RWPE1 (cell line): ENCODE results near the gene C20orf173.

ENCODE experiments used
- CTCF ChIA-PET: fragments of 350-600 bp; sonication (Branson Sonifier 250); formaldehyde crosslinking; extraction: SDS; loops from one replicate; lab custom pipeline; 2021; lab: Yijun Ruan, JAX
- POLR2A ChIA-PET: fragments of 400-600 bp; formaldehyde crosslinking; extraction: SDS; loops from one replicate; lab custom pipeline; 2020; ENCODE audit warnings: antibody characterized with exemption; ENCODE audit not compliant: low non-redundant PET; lab: Yijun Ruan, JAX
- DNase-seq: peaks from one replicate; pipeline ENCODE4 v3.0.0; 2012; ENCODE audit warnings: low spot score
- H3K27ac ChIP-seq: fragments of 450-650 bp; 2 replicates; pipeline ENCODE4 v1.5.1; 2017
- CTCF ChIP-seq: fragments of 450-650 bp; conservative IDR thresholded peaks from 2 replicates; pipeline ENCODE4 v1.5.1; 2017; ENCODE audit warnings: low read depth, mild to moderate bottlenecking

The C20orf173 gene

GRCh38 chr20:35503281-35503680 lies 26.2 kb downstream of the C20orf173 start:
- DNase-seq = no peak
- CTCF ChIA-PET = interaction anchor here (0.6 to 1.9 kb wide), 5 partner anchors 9 to 1169 kb away, joined by 3 to 8 read pairs (median 4); no protein-coding TSS in a partner anchor
- POLR2A ChIA-PET = no interaction called here
- no peak for TF ChIP-seq CTCF
- no peak overlapping the region for H3K27ac ChIP-seq

- no peak for DNase-seq
- no peak for TF ChIP-seq CTCF
- ChIA-PET CTCF (interaction anchor here (1.9 kb wide), 1 partner anchor 10 kb away, joined by 8 read pairs; no protein-coding TSS in a partner anchor), POLR2A (interaction anchor here (0.8 kb wide), 1 partner anchor 39 kb away, joined by 3 read pairs; the partner anchor contains the start of gene ERGIC3)
- H3K27ac ChIP-seq = no peak overlapping the region
These were observed 27.1 kb downstream of the C20orf173 start for GRCh38 chr20:35502352-35502751.

GRCh38 chr20:35499271-35499670 lies 30.2 kb downstream of the C20orf173 start:
- CTCF ChIA-PET = interaction anchor here (0.6 to 3.1 kb wide), 2 partner anchors 13 to 18 kb away, joined by 3 to 16 read pairs; no protein-coding TSS in a partner anchor
- no peak overlapping the region for H3K27ac ChIP-seq

GRCh38 chr20:35497780-35498189 lies 31.7 kb downstream of the C20orf173 start:
- no peak overlapping the region for H3K27ac ChIP-seq
- ChIA-PET POLR2A (interaction anchor here (0.6 kb wide), 1 partner anchor 161 kb away, joined by 3 read pairs; no protein-coding TSS in a partner anchor), CTCF (interaction anchor here (0.6 to 3.1 kb wide), 4 partner anchors 8 to 251 kb away, joined by 3 to 16 read pairs (median 4); no protein-coding TSS in a partner anchor)
- TF ChIP-seq CTCF = no peak
- no peak for DNase-seq

More at GRCh38 chr20:35499271-35499670, 30.2 kb downstream of the C20orf173 start:
- POLR2A ChIA-PET = no interaction called here
- no peak for DNase-seq
- no peak for TF ChIP-seq CTCF

- DNase-seq = no peak
- POLR2A ChIA-PET = no interaction called here
- no peak overlapping the region for H3K27ac ChIP-seq
- no peak for TF ChIP-seq CTCF
- CTCF ChIA-PET = interaction anchor here (0.7 to 1.3 kb wide), 3 partner anchors 8 to 98 kb away, joined by 3 read pairs; no protein-coding TSS in a partner anchor
These were observed 32.1 kb downstream of the C20orf173 start for GRCh38 chr20:35497320-35497719.

- DNase-seq = no peak
- ChIA-PET CTCF (interaction anchor here (0.6 to 0.9 kb wide), 3 partner anchors 8 to 457 kb away, joined by 3 to 4 read pairs (median 3); partner anchors contain the start of gene SCAND1), POLR2A (interaction anchor here (0.5 kb wide), 1 partner anchor 44 kb away, joined by 3 read pairs; no protein-coding TSS in a partner anchor)
- no peak for TF ChIP-seq CTCF
- H3K27ac ChIP-seq = no peak overlapping the region
These were observed 33.0 kb downstream of the C20orf173 start for GRCh38 chr20:35496481-35496880.
